Measurements from ENCODE around the gene GPR183. TPM values are rescaled to one million over a fixed set of nuclear protein-coding genes. Genes with fewer than 3 reads are reported as not detected.

Gene GPR183, protein sequence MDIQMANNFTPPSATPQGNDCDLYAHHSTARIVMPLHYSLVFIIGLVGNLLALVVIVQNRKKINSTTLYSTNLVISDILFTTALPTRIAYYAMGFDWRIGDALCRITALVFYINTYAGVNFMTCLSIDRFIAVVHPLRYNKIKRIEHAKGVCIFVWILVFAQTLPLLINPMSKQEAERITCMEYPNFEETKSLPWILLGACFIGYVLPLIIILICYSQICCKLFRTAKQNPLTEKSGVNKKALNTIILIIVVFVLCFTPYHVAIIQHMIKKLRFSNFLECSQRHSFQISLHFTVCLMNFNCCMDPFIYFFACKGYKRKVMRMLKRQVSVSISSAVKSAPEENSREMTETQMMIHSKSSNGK
- 0.29 and 0.36 TPM in 2 replicates for total RNA-seq

DNA sequence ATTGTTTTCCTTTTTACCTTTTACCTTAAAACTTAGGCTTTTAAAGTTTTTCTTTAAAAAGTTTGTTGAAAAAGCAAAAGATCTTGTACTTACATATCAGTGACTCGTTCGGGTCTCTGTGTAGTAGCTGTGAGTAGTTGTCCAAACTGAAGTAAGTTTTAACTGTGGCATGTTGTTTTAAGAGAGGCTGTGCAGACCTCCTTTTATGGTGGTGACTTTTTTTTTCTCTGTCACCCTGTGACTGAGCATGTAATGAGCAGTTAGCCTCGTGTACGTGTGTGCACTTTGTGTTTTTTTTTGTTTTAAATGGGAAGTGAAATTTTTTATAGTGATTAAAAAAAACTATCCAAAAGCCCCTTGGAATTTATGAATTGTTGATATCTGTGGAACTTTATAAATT is at the start of gene GPR183:
TSS of gene GPR183 (minus strand) at position 153 of the 400 bp plus-strand sequence. CDS start 11,254 bp downstream, outside the sequence.
- Histone ChIP-seq H3K4me2 (ENCODE audit: insufficient read depth, low read length) (peak within 1 kb of the TSS; percentile 63), H2AFZ (ENCODE audit: low read length) (no peak within 1 kb of the TSS), H3K27me3 (ENCODE audit: insufficient read depth, low read length) (no peaks in the 10 kb centered on the region), H3K4me3 (ENCODE audit: insufficient read depth, low read length) (no peak within 1 kb of the TSS), H3K9me3 (ENCODE audit: low read depth, low read length) (no peaks in the 10 kb centered on the region), H4K20me1 (ENCODE audit: insufficient read depth, low read length) (no peaks in the 10 kb centered on the region), H3K36me3 (ENCODE audit: insufficient read depth, low read length) (no peaks in the 10 kb centered on the region), H3K27ac (ENCODE audit: low read depth, low read length) (peak within 1 kb of the TSS; percentile 86), H3K79me2 (ENCODE audit: insufficient read depth, low read length) (peaks cover 6% of the 10 kb centered on the region), H3K4me1 (ENCODE audit: insufficient read depth, low read length) (peaks cover 45% of the 10 kb centered on the region)
- no peak for TF ChIP-seq CTCF (IDR thresholded peaks at IDR 0.05; ENCODE audit: extremely low read depth, low read depth, low read length)
- no peak for DNase-seq (ENCODE audit: insufficient read length, low spot score, missing footprints)

- TF ChIP-seq CTCF (IDR thresholded peaks at IDR 0.05; ENCODE audit: extremely low read depth, low read depth, low read length): no peak
- H2AFZ ChIP-seq (ENCODE audit: low read length): peak overlapping the region; percentile 52
- no peak for DNase-seq (ENCODE audit: insufficient read length, low spot score, missing footprints)
- peaks cover 43% of the 10 kb centered on the region for H3K4me1 ChIP-seq (ENCODE audit: insufficient read depth, low read length)
- H3K27me3 ChIP-seq (ENCODE audit: insufficient read depth, low read length): no peaks in the 10 kb centered on the region
- peak overlapping the region; percentile 87 for H3K4me2 ChIP-seq (ENCODE audit: insufficient read depth, low read length)
- H3K36me3 ChIP-seq (ENCODE audit: insufficient read depth, low read length): peaks cover 3% of the 10 kb centered on the region
- H3K27ac ChIP-seq (ENCODE audit: low read depth, low read length): peak overlapping the region; percentile 88
- H3K79me2 ChIP-seq (ENCODE audit: insufficient read depth, low read length): no peaks in the 10 kb centered on the region
- no peaks in the 10 kb centered on the region for H3K9me3 ChIP-seq (ENCODE audit: low read depth, low read length)
- peaks cover 17% of the 10 kb centered on the region for H4K20me1 ChIP-seq (ENCODE audit: insufficient read depth, low read length)
- peak overlapping the region; percentile 54 for H3K4me3 ChIP-seq (ENCODE audit: insufficient read depth, low read length)
Measured at GRCh38 chr13:99356262-99357091, 49.3 kb upstream of the GPR183 start.

DNA sequence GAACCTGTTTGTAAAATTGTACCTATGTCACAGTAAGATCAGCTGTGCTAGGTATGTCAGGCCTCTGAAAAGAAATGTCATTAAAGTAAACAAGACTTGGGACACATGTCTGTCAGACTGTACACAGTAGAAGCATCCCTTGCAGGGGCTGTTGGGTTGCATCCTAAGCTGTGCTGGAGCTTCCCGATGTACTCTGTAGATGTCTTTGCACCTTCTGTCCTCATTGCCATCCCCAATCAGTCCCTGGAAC is 48.7 kb upstream of the GPR183 start:
- Histone ChIP-seq H3K27me3 (ENCODE audit: insufficient read depth, low read length) (no peaks in the 10 kb centered on the region), H3K27ac (ENCODE audit: low read depth, low read length) (peak overlapping the region; percentile 88), H3K4me3 (ENCODE audit: insufficient read depth, low read length) (peak overlapping the region; percentile 54), H4K20me1 (ENCODE audit: insufficient read depth, low read length) (peaks cover 17% of the 10 kb centered on the region), H3K9me3 (ENCODE audit: low read depth, low read length) (no peaks in the 10 kb centered on the region), H2AFZ (ENCODE audit: low read length) (peak overlapping the region; percentile 52), H3K36me3 (ENCODE audit: insufficient read depth, low read length) (no peaks in the 10 kb centered on the region), H3K4me2 (ENCODE audit: insufficient read depth, low read length) (peak overlapping the region; percentile 87), H3K79me2 (ENCODE audit: insufficient read depth, low read length) (no peaks in the 10 kb centered on the region), H3K4me1 (ENCODE audit: insufficient read depth, low read length) (peaks cover 43% of the 10 kb centered on the region)
- TF ChIP-seq CTCF (IDR thresholded peaks at IDR 0.05; ENCODE audit: extremely low read depth, low read depth, low read length): no peak
- no peak for DNase-seq (ENCODE audit: insufficient read length, low spot score, missing footprints)
